ENCODE results near the gene GJC3.
"Not testable (repeated sequence)": the region's sequence is repeated elsewhere in the genome, so short reads cannot be mapped to it uniquely, and the experiment has no call there.

The GJC3 gene, protein sequence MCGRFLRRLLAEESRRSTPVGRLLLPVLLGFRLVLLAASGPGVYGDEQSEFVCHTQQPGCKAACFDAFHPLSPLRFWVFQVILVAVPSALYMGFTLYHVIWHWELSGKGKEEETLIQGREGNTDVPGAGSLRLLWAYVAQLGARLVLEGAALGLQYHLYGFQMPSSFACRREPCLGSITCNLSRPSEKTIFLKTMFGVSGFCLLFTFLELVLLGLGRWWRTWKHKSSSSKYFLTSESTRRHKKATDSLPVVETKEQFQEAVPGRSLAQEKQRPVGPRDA

DNA sequence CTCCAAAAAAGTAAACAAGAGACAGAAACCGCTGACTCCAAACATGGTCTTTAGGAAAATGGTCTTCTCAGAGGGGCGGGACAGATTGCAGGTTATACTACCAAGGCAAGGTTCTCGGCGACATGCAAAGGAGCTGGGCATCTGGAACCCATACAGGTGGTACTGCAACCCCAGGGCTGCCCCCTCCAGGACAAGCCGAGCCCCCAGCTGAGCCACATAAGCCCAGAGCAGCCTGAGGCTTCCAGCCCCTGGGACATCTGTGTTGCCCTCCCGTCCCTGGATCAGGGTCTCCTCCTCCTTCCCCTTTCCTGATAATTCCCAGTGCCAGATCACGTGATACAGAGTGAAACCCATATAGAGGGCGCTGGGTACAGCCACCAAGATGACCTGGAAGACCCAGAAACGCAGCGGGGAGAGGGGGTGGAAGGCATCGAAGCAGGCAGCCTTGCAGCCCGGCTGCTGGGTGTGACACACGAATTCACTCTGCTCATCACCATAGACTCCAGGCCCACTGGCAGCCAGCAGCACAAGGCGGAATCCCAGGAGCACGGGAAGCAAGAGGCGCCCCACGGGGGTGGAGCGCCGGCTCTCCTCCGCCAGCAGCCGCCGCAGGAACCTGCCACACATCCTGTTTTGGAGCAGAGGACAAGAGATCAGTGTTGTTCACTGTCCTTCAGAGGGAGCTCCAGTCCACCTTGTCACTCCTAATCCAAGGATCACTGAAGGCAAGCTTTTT lies at the start of gene GJC3:
Gene GJC3 (minus strand): TSS at position 627 of the 736 bp plus-strand sequence. CDS start 0 bp downstream, at position 627.
- DNase-seq (ENCODE audit: low read depth): peak; percentile 21

DNA sequence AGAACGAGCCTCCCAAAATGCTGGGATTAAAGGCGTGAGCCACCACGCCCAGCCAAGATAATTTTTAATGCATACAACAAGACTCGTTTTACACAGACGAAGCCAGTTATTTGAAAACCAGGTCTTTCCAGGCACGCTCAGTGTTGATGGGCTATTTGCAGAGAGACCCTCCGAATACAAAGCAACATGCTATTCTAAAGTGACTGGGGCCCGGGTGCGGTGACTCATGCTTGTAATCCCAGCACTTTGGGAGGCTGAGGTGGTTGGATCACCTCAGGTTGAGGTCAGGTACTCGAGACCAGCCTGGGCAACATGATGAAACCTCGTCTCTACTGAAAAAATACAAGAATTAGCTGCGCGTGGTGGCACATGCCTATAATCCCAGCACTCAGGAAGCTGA lies 47.2 kb upstream of the GJC3 start:
- DNase-seq (ENCODE audit: low read depth): no peak

DNA sequence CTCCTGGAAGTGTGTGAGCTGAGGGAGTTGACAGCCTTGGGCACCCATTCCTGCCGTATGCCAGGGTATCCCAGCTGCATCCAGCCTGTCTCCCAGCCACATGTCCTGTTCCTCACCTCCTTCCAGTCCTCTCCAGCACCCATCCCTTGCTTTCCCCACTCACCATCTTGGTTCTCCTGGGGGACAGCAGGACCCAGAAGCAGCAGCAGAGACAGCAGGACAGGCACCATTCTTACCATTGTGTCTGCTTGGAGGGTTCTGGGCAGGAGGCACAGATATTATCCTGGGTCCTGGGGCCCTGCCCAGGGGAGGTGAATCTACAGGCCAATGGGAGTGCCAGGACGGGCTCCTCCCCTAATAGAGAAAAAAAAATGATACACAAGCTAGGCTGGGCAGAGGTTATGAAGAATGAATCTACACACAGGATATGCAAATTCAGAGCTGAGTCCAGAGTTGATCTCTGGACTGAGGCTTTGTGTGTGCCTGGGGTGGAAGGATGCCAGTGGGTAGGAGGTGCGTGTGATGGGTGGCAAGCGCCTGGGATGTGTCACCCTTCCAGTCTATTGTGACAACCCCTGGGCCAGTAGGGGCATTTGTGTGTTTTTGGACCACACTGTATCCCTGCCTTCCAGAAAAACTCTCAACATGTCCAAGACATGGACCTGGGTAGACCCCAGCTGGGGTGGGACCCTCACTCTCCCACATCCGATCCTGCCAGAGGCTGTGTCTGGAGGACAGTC lies 46.5 kb upstream of the GJC3 start, which contains the start of gene AZGP1:
Gene AZGP1 (minus strand): TSS at position 250 of the 740 bp plus-strand sequence. CDS start 11 bp downstream, at position 239.
- no peak for DNase-seq (ENCODE audit: low read depth)

DNA sequence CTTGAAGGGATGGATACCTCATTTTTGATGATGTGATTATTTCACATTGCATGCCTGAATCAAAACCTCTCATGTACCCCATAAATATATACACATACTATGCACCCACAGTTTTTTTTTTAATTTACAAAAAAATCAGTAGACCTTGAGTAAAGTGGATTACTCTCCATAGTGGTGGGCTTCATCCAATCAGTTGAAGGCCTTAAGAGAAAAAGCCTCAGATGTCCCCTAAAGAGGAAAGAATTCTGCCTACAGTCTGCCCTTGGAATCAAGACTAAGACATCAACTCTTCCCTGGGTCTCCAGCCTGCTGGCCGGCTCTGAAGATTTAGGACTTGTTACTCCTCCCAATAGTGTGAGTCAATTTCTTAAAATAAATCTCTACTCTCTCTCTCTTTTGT lies 45.3 kb upstream of the GJC3 start:
- no peak for DNase-seq (ENCODE audit: low read depth)

DNA sequence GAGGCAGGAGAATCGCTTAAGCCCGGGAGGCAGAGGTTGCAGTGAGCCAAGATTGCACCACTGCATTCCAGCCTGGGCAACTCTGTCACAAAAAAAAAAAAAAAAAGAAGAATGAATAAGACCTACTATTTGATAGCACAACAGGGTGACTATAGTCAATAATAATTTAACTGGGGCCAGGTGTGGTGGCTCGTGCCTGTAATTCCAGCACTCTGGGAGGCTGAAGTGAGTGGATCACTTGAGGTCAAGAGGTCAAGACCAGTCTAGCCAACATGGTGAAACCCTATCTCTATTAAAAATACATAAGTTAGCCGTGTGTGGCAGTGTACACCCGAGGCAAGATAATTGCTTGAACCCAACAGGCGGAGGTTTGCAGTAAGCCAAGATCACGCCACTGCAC lies 44.4 kb upstream of the GJC3 start:
- DNase-seq (ENCODE audit: low read depth): not testable (repeated sequence)

DNA sequence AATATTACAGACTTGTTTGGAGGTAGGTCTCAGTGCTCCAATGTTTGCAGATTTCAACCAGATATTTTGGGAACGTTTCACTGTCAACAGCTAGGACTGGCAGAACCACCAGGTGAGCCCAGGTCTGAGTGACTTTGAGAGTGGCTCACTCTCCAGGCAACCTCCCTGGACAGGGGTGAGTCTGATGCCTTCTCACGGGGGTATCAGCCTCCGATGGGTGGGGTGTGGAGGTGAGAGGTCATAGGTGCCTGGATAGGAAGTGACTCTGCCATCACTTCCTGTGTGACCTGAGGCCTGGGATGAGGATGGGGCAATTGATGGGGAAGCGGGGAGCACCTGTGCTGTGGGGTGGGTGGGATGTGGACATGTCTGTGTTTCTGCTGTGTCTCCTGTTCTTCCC lies 41.8 kb upstream of the GJC3 start:
- DNase-seq (ENCODE audit: low read depth): no peak

DNA sequence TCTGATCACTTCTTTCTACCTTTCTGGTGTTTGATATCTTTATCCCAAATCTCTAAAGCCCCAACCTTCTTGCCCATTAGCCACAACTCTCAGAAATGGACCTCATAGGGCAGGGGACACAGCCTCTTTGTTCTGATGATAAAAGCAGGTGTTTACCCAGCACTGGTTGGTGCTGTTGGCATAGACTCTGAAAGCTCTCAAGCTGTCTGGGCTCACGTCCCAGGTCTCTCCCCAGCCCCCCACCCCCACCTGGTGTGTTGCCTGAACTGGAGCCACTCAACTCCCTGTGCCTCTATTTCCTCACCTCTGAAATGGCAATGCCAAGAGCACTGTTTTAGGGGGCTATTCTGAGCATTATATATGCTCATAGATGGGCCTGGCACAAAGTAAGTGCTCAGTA lies 40.4 kb upstream of the GJC3 start:
- not testable (repeated sequence) for DNase-seq (ENCODE audit: low read depth)

DNA sequence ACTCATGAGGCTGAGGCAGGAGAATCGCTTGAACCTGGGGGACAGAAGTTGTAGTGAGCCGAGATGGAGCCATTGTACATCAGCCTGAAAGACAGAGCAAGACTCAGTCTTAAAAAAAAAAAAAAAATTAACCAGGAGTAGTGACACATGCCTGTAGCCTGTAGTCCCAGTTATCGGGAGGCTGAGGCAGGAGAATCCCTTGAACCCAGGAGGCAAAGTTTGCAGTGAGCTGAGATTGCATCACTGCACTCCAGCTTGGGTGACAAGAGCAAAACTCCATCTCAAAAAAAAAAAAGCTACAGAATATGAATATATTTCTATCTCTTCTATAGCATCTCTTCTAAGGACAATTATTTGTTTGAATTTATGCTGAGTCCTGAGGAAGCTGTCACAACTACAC lies 39.9 kb upstream of the GJC3 start:
- no peak for DNase-seq (ENCODE audit: low read depth)

DNA sequence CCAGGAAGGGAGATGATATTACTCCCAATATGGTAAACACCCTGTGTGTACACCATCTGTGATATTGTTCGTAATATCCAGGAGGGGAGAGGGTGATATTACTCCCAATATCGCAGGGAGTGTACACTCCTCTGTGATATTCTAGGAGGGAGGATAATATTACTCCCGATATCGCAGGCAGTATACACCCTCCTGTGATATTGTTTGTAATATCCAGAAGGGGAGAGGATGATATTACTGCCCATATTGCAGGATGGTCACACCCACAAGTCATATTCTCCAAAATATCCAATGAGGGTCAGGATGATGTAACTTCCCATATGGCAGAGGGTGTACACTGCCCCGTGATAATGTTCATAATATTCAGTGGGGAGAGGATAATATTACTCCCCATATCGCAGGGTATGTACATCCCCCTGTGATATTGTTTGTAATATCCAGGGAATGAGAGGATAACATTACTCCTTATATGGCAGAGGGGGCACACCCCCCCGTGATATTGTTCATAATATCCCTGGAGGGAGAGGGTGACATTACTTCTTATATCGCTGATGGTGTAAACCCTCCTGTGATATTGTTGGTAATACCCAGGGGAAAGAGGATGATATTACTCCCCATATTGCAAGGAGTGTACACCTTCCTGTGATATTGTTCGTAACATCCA lies 29.3 kb upstream of the GJC3 start:
- no peak for DNase-seq (ENCODE audit: low read depth)

DNA sequence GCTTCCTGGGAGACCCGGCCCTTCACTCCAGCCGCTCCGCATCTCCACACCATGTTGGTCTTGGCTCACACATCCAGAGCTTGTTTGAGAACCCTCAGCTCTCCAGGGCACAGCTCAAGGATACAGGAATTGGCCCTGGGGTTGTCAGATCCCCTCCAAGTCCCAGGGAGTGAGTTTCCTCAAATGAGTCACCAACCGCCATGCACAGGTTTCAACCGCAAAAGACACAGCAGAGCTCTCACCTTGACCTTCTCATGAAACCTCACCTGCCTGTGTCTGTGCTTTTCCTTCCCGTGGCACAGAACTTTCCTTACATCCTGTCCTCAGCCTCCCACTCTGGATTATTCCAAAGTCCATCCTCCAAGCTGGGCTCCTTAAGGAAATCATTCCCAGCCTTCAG lies 25.8 kb upstream of the GJC3 start:
- DNase-seq (ENCODE audit: low read depth): no peak

DNA sequence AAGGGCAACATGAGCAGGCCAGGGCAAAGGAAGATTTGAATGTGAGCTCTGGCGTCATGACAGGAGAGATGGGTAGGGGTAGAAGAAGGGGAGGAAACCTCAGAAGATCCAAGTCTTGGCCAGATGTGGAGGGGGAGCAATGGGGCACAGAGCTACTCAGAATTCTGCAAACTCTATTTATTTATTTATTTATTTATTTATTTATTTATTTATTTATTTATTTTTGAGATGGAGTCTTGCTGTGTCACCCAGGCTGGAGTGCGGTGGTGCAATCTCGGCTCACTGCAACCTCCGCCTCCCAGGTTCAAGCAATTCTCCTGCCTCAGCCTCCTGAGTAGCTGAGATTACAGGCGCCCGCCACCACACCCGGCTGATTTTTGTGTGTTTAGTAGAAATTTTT lies 25.2 kb upstream of the GJC3 start:
- not testable (repeated sequence) for DNase-seq (ENCODE audit: low read depth)

DNA sequence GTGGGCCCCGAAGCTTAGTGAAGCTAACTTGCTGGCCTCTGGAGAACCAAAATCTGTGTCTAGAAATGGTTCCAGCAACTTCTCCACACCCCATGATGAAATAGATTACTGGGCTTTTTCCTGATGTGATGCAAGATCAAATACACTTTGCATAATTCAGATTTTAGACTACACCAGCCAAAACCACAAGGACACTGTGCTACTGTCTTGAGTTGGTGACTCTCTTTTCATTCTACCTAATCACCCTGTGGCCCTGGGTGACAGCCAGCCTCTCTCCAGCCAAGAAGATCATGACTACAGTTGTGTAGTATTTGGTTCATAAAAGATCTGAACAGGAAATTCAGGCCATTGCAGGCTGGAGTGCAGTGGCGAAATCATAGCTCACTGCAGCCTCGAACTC lies 24.2 kb upstream of the GJC3 start:
- no peak for DNase-seq (ENCODE audit: low read depth)

DNA sequence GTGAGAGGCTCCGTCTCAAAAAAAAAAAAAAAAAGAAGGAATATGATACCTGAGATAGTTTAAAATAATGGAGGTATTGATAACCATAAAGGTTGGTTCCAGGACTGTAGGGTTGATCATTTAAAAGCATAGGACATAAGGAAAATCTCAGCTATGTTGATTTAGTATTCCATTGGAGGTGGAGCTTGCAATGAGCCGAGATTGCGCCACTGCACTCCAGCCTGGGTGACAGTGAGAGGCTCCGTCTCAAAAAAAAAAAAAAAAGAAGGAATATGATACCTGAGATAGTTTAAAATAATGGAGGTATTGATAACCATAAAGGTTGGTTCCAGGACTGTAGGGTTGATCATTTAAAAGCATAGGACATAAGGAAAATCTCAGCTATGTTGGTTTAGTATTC lies 23.2 kb upstream of the GJC3 start:
- DNase-seq (ENCODE audit: low read depth): not testable (repeated sequence)

DNA sequence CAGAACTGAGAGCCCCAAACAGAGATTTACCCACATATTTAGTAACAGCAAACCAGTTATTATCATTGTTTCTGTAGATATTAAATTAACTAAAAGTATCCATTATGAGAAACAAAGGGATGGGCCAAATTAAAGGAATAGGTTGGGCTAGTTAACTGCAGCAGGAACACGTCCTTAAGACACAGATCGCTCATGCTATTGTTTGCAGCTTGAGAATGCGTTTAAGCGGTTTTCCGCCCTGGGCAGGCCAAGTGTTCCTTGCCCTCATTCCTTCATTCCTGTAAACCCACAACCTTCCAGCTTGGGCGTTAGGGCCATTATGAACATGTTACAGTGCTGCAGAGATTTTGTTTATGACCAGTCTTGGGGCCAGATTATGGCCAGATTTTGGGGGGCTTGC lies 21.4 kb upstream of the GJC3 start:
- DNase-seq (ENCODE audit: low read depth): not testable (repeated sequence)

DNA sequence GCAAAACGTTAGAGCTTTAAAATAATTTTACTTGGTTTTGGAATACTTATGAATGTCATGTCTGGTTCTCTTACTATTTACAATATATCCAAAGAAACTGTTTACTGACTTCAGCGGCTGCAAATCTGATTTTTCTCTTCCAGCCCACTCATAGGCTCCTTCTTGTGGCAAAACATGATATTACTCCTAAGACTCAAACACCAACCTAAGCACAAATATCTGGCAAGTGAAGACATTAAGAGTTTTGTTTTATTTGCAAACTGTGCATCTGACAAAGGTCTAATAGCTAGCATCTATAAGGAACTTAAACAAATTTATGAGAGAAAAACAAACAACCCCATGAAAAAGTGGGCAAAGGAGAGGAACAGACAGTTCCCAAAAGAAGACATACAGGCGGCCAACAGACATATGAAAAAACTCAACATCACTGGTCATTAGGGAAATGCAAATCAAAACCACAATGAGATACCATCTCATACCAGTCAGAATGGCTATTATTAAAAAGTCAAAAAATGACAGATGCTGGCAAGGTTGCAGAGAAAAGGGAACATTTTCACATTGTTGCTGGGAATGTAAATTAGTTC lies 20.3 kb upstream of the GJC3 start:
- no peak for DNase-seq (ENCODE audit: low read depth)

DNA sequence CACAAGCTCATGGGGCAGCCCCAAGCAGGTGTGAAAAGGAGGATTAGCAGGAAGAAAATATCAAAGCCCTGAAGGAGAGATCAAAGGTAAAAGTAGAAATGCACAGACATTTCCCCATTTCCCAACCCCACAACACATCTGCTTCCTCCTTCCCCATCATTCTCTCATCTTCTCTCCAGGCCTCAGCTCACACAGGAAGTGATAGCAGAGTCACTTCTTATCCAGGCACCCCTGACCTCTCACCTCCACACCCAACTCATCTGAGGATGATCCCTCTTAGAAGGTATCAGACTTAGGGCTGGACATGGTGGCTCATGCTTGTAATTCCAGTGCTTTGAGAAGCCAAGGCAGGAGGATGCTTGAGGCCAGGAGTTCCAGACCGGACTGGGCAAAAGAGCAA lies 18.2 kb upstream of the GJC3 start:
- DNase-seq (ENCODE audit: low read depth): no peak

DNA sequence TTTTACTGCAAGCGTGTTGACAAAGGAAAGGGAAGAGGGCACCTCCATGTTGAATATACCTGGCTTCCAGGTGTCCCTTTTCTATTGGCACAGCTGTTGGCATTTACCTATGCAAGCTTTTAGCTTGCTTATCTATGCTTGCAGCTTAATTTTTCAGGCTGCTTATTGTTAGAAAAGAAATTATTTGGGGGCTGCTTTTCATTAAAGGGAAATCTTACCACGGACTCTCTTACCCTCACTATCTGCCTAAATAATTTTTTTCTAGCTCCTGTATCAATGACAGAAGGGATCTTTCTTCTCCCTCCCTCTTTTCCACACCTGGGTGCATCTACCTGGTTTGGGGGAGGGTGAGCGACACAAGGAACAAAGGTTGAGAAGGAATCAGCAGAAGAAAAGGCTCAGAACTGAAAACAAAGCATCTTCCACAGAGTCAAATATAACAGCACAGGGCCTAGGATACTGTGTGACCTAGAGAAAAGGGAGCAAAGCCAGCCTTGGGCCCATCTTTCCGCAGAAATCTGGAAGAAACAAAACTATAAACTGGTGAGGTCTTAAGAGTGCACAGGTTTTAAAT lies 15.2 kb upstream of the GJC3 start:
- DNase-seq (ENCODE audit: low read depth): no peak

DNA sequence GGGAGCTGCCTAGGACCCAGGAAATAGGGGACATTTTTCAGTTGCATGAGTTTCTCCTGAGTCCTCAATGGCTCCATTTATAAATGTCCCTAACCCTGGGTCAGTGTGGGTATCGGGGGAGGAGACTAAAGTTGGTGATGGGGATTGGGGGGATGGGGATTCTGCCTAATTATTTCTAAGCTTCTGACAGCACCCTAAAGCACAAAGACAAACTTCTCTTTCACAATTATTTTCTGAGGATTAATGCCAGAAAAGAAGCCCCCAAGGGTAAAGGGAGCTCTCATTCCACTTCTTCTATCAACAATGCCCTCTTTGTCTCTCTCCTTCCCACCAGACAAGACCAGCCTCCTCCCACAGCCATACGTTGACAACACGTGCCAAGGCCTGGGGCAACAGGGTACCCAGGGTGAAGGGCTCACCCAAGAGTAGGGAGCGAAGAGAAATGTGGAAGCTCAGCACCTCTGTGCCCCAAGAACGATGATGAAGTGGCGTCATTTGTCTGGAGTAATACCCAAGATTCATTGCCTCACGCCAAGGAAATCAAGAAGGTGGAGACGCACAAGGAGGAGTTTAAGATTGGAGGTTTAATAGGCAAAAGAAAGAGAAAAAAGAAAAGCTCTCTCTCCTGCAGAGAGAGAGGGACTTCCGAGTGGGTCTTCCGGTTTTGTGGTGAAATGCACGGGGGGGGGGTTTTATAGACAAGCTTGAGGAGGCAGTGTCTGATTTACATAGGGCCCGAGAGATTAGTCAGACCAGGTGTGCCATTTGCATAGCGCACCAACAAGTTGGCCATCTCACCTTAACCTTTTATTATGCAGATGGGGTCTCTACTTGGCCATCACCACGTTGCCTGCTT lies 14.4 kb upstream of the GJC3 start:
- DNase-seq (ENCODE audit: low read depth): no peak

DNA sequence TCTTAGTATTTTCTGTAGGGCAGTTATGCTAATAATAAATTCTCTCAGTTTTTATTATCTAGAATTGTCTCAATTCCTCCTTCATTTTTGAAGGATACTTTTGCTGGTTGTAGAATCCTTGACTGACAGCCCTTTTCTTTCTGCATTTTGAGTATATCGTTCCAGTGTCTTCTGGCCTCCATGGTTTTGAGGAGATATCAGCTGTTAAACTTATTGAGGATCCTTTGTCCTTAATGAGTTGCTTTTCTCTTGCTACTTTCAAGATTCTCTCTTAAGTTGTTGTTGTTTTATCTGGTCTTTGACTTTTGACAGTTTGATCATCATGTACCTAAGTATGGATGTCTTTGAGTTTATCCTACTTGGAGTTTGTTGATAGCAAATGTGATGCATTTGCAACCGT lies 8.9 kb upstream of the GJC3 start:
- DNase-seq (ENCODE audit: low read depth): no peak

DNA sequence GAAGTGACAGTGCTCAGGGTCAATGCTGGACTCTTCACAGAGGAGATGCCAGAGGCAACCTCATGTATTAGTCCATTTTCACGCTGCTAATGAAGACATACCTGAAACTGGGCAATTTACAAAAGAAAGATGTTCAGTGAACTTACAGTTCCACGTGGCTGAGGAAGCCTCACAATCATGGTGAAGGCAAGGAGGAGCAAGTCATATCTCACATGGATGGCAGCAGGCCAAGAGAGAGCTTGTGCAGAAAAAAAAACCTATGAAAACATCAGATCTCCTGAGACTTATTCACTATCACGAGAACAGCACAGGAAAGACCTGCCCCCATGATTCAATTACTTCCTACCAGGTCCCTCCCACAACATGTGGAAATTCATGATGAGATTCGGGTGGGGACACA lies 5.6 kb upstream of the GJC3 start:
- not testable (repeated sequence) for DNase-seq (ENCODE audit: low read depth)

DNA sequence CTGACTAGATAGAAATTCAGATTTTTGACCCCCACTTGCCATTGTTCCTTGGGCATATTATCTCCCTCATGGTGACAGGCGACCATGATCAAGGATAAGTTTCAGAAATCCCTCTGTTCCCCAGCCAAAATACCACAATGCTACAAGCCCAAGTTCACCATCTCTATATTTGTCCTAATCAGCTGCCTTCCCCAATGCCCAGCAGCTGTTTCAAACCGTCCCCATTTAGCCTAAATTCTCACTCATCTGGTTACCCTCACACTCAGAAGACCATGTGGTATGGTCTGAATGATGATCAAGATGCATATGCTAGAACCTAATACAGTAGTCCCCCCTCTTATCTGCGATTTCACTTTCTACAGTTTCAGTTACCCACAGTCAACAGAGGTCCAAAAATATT lies 956 bp upstream of the GJC3 start:
- DNase-seq (ENCODE audit: low read depth): no peak

All from activated T-cell treated with anti-CD3 and anti-CD28 coated beads for 24 hours (primary cell).